GM12878 (cell line): ENCODE data around the gene PPIB. TPM values are rescaled to one million over a fixed set of nuclear protein-coding genes. Genes with fewer than 3 reads are reported as not detected.
A peak's percentile ranks its signal among the peaks of the same experiment; 100 is the strongest.

ENCODE experiments used
- BHLHE40 ChIP-seq, 2 experiments: fragments of 450-650 bp in 1 of 2; IDR thresholded peaks; 2 replicates each; pipeline ENCODE4 v1.6.1; 2011 to 2017; ENCODE audit warnings: low read depth in 2 of 2, borderline replicate concordance in 1 of 2, improper control_type of control experiment in 1 of 2, low read length in 1 of 2, mild to moderate bottlenecking in 1 of 2
- CUX1 ChIP-seq: IDR thresholded peaks from 2 replicates; pipeline ENCODE4 v1.6.1; 2012; ENCODE audit warnings: improper control_type of control experiment, low read depth, low read length; ENCODE audit not compliant: insufficient replicate concordance
- E2F8 ChIP-seq: fragments of 450-650 bp; IDR thresholded peaks from 2 replicates; pipeline ENCODE4 v1.6.1; 2018; ENCODE audit warnings: mild to moderate bottlenecking, low read depth, moderate library complexity; ENCODE audit not compliant: partially characterized antibody
- EP300 ChIP-seq, 2 experiments: fragments of 150-350 bp in 1 of 2; IDR thresholded peaks; 2 replicates each; pipeline ENCODE4 v1.6.1; 2011 to 2012; ENCODE audit warnings: low read depth in 2 of 2, low read length in 2 of 2, borderline replicate concordance in 1 of 2, improper control_type of control experiment in 1 of 2, inconsistent platforms in 1 of 2; ENCODE audit not compliant: control insufficient read depth in 1 of 2
- HDAC2 ChIP-seq: fragments of 200-600 bp; sonication (generic); IDR thresholded peaks from 2 replicates; pipeline ENCODE4 v1.6.1; 2017
- HDGF ChIP-seq: fragments of 450-650 bp; IDR thresholded peaks from 2 replicates; pipeline ENCODE4 v1.6.1; 2016; ENCODE audit warnings: antibody characterized with exemption
- LARP7 ChIP-seq: fragments of 450-650 bp; IDR thresholded peaks from 2 replicates; pipeline ENCODE4 v1.6.1; 2017; ENCODE audit warnings: mild to moderate bottlenecking
- NFIC ChIP-seq: IDR thresholded peaks from 2 replicates; pipeline ENCODE4 v1.6.1; 2012; ENCODE audit warnings: low read depth, mild to moderate bottlenecking, inconsistent platforms, low read length, moderate library complexity
- SREBF1 ChIP-seq: IDR thresholded peaks from 2 replicates; pipeline ENCODE4 v1.6.1; 2012; ENCODE audit warnings: mild to moderate bottlenecking, low read length
- STAT3 ChIP-seq: IDR thresholded peaks from 2 replicates; pipeline ENCODE4 v1.6.1; 2011; ENCODE audit warnings: low read depth, low read length, improper control_type of control experiment
- ZBTB11 ChIP-seq: fragments of 450-650 bp; formaldehyde crosslinking; IDR thresholded peaks from 2 replicates; pipeline ENCODE4 v1.5.0; 2022; ENCODE audit warnings: mild to moderate bottlenecking, missing genetic modification characterization
- ZNF217 ChIP-seq: fragments of 450-650 bp; IDR thresholded peaks from 2 replicates; pipeline ENCODE4 v1.6.1; 2017; ENCODE audit warnings: antibody characterized with exemption, mild to moderate bottlenecking
- ZNF24 ChIP-seq: fragments of 450-650 bp; IDR thresholded peaks from 2 replicates; pipeline ENCODE4 v1.6.1; 2017; ENCODE audit warnings: antibody characterized with exemption, mild to moderate bottlenecking
- polyA plus RNA-seq, 11 experiments: library from polyadenylated mRNA; depleted of rRNA in 4 of 11; unstranded in 6 of 11; stranded (reverse) in 5 of 11; fragments of >200 nt; fragmentation: Nextera tagmentation in 4 of 11; fragmentation: Illumina TruSeq in 1 of 11; extraction: Ambion mirVana in 4 of 11; extraction: Trizol in 1 of 11; gene quantifications; 1 replicate in 1 of 11; 2 replicates in 10 of 11; pipeline versions ENCODE4 v1.2.1 to v1.2.3, GENCODE V29; 2011 to 2016; ENCODE audit warnings: inconsistent platforms in 2 of 11, missing spikeins in 2 of 11, low read depth in 1 of 11
- total RNA-seq, 4 experiments: library from RNA; depleted of rRNA in 3 of 4; stranded (reverse); fragments of >200 nt in 3 of 4; fragmentation: Illumina TruSeq in 1 of 4; extraction: Trizol in 1 of 4; gene quantifications; 2 replicates each; pipeline versions ENCODE4 v1.2.1 to v1.2.3, GENCODE V29; 2013 to 2021

PPIB gene
- total and polyA plus RNA-seq, 10 of the 15 experiments (the other 5 are each of a cell fraction or from before 2014, with no cell fraction given), result 344 to 936 (median 508) TPM

GRCh38 chr15:64144565-64145281 is 18.1 kb downstream of the PPIB start (continued):
- TF ChIP-seq CUX1 (no peak), LARP7 (no peak), HDGF (no peak), E2F8 (no peak), ZNF24 (no peak), STAT3 (no peak), HDAC2 (no peak), BHLHE40 (IDR thresholded peaks at IDR 0.05; ENCODE audit: borderline replicate concordance in 1 of 2, low read depth in 2 of 2, low read length in 1 of 2) (peak in 1 of 2 experiments; percentile 9; a peak in 2 of 4 replicates), NFIC (peak; percentile 85), EP300 (IDR thresholded peaks at IDR 0.05; ENCODE audit: borderline replicate concordance in 1 of 2, control insufficient read depth in 1 of 2, low read depth in 2 of 2, low read length in 2 of 2) (peak in 1 of 2 experiments; percentile 49; a peak in 2 of 4 replicates), ZNF217 (no peak), SREBF1 (no peak), ZBTB11 (no peak)
